IPS-18a (cell line): ENCODE results near the gene DENND4C.
"Not testable (repeated sequence)": the region's sequence is repeated elsewhere in the genome, so short reads cannot be mapped to it uniquely, and the experiment has no call there.

Experiments
- H3K27ac ChIP-seq: one replicate; pipeline ENCODE4 v1.5.1; 2013; ENCODE audit warnings: low read length
- H3K27me3 ChIP-seq: one replicate; pipeline ENCODE4 v1.6.1; 2013; ENCODE audit warnings: mild to moderate bottlenecking, low read length; ENCODE audit not compliant: control insufficient read depth, insufficient read depth
- H3K36me3 ChIP-seq: one replicate; pipeline ENCODE4 v1.6.1; 2013; ENCODE audit warnings: low read depth, low read length; ENCODE audit not compliant: control insufficient read depth
- H3K4me1 ChIP-seq: one replicate; pipeline ENCODE4 v1.6.1; 2013; ENCODE audit warnings: low read depth, low read length; ENCODE audit not compliant: control insufficient read depth
- H3K4me3 ChIP-seq: one replicate; pipeline ENCODE4 v1.5.1; 2013; ENCODE audit warnings: low read length
- H3K9ac ChIP-seq: one replicate; pipeline ENCODE4 v1.6.1; 2013; ENCODE audit warnings: mild to moderate bottlenecking, low read length, moderate library complexity
- H3K9me3 ChIP-seq: one replicate; pipeline ENCODE4 v1.6.1; 2013; ENCODE audit warnings: low read depth, low read length; ENCODE audit not compliant: control insufficient read depth

DENND4C gene

DNA sequence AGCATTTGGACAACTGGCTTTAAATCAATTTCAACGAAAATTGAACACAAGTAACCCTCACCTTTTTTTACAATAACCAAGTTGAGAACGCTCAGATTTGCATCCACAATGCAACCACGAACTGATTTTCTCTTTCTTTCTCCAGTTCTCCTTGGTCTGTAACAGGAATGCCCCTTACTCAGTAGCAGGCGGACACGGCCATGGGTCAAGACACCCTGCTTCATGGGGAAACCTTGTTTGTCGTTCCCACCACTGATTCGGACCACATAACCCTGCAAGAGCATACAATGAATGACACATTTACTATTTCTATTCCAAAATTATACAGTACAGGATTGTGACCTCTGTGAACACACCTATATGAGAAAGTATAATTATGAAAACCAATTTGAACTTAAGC is 148.2 kb downstream of the DENND4C start:
- Histone ChIP-seq H3K9me3 (no peaks in the 10 kb centered on the region), H3K27me3 (no peaks in the 10 kb centered on the region), H3K4me1 (peaks cover 11% of the 10 kb centered on the region), H3K27ac (no peak overlapping the region), H3K4me3 (peak overlapping the region; percentile 68), H3K36me3 (peaks cover 57% of the 10 kb centered on the region), H3K9ac (peak overlapping the region; percentile 84)

GRCh38 chr9:19379283-19379682 is 148.8 kb downstream of the DENND4C start:
- Histone ChIP-seq H3K9ac (peak overlapping the region; percentile 84), H3K9me3 (no peaks in the 10 kb centered on the region), H3K36me3 (peaks cover 51% of the 10 kb centered on the region), H3K4me3 (peak overlapping the region; percentile 68), H3K27me3 (no peaks in the 10 kb centered on the region), H3K27ac (peak overlapping the region; percentile 76), H3K4me1 (peaks cover 11% of the 10 kb centered on the region)

DNA sequence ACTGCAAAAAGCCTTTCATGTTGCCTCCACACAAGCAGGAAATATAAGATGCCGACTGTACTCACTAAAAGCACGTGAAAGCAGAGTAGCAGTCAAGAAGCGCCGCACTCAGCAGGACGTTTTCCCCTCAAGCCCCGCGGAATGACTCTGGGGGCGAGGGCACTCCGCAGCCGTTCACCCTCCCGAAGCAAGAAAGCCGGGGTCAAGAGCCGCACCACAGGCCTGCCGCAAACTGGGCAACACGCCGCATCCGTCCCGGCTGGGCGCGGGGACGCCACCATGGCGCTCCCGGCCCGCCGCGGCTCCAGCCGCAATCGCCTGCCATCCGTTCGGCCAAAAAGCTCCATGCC is 149.2 kb downstream of the DENND4C start:
- Histone ChIP-seq H3K36me3 (peaks cover 47% of the 10 kb centered on the region), H3K4me1 (peaks cover 11% of the 10 kb centered on the region), H3K27ac (peak overlapping the region; percentile 76), H3K9me3 (no peaks in the 10 kb centered on the region), H3K27me3 (no peaks in the 10 kb centered on the region), H3K4me3 (peak overlapping the region; percentile 68), H3K9ac (peak overlapping the region; percentile 84)

DNA sequence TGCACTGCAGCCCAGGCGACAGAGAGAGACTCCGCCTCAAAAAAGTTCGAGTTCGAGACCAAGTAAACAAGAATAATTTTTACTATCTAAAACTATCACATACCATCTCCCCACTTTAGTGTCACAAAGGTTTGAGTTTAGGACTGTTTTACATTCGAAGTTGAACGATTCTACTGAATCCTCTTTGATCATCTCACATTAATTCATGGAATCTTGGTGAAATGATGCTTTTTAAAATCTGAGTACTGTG is 150.3 kb downstream of the DENND4C start:
- no peaks in the 10 kb centered on the region for H3K27me3 ChIP-seq
- peak overlapping the region; percentile 84 for H3K9ac ChIP-seq
- peaks cover 36% of the 10 kb centered on the region for H3K36me3 ChIP-seq
- H3K4me3 ChIP-seq: peak overlapping the region; percentile 68
- H3K9me3 ChIP-seq: no peaks in the 10 kb centered on the region
- peaks cover 11% of the 10 kb centered on the region for H3K4me1 ChIP-seq
- H3K27ac ChIP-seq: no peak overlapping the region

- no peaks in the 10 kb centered on the region for H3K27me3 ChIP-seq
- H3K9ac ChIP-seq: no peak overlapping the region
- H3K36me3 ChIP-seq: peaks cover 27% of the 10 kb centered on the region
- no peak overlapping the region for H3K27ac ChIP-seq
- H3K4me1 ChIP-seq: peaks cover 11% of the 10 kb centered on the region
- no peaks in the 10 kb centered on the region for H3K9me3 ChIP-seq
- no peak overlapping the region for H3K4me3 ChIP-seq
These were observed 151.2 kb downstream of the DENND4C start for GRCh38 chr9:19381656-19382055.

DNA sequence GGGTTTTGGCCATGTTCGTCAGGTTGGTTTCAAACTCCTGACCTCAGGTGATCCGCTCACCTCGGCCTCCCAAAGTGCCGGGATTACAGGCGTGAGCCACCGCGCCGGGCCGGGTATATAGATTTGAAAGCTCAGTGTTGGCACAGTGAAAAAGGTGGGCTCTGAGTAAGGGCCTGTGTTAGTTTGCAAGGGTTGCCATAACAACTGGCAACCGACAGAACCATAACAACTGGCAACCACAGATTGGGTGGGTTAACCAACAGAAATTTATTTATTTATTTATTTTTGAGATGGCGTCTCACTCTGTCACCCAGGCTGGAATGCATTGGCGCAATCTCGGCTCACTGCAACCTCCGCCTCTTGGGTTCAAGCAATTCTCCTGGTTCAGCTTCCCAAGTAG is 154.7 kb downstream of the DENND4C start:
- not testable (repeated sequence) for H3K9ac ChIP-seq, H3K4me1 ChIP-seq, H3K27ac ChIP-seq, H3K4me3 ChIP-seq, H3K9me3 ChIP-seq, H3K36me3 ChIP-seq, H3K27me3 ChIP-seq

- no peaks in the 10 kb centered on the region for H3K9me3 ChIP-seq
- no peaks in the 10 kb centered on the region for H3K36me3 ChIP-seq
- H3K9ac ChIP-seq: no peak overlapping the region
- H3K27me3 ChIP-seq: no peaks in the 10 kb centered on the region
- no peak overlapping the region for H3K27ac ChIP-seq
- no peaks in the 10 kb centered on the region for H3K4me1 ChIP-seq
- no peak overlapping the region for H3K4me3 ChIP-seq
These were observed 155.5 kb downstream of the DENND4C start for GRCh38 chr9:19385786-19386501.

DNA sequence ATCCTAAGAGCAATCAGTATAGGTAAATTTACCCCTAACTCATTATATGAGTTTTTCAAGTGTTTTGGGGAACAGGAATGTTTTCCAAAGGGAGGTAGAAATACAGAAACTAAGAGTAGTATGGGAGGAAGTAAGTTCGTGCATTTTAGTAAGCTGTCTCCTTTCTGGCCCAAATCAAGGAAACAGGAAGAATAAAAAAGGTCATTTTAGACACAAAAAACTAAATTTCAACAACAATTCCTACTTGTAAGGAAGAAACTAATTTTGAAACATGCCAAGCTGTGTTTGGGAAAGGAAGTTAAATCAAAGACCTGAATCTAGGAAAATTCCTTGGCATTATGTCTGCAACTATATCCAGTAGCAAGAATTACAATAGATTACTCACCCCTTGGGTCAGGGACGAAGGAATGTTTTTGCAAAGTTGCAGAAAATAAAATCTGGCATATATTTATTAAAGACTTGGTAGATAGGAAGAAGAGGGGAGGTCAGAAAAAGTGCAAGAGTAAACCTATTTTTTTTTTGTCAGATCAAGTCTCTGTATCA is 156.1 kb downstream of the DENND4C start:
- Histone ChIP-seq H3K9ac (no peak overlapping the region), H3K4me3 (no peak overlapping the region), H3K4me1 (no peaks in the 10 kb centered on the region), H3K27me3 (no peaks in the 10 kb centered on the region), H3K9me3 (no peaks in the 10 kb centered on the region), H3K36me3 (no peaks in the 10 kb centered on the region), H3K27ac (no peak overlapping the region)

- Histone ChIP-seq H3K9ac (no peak overlapping the region), H3K27ac (no peak overlapping the region), H3K4me3 (no peak overlapping the region), H3K9me3 (no peaks in the 10 kb centered on the region), H3K27me3 (no peaks in the 10 kb centered on the region), H3K4me1 (no peaks in the 10 kb centered on the region), H3K36me3 (no peaks in the 10 kb centered on the region)
These were observed 156.8 kb downstream of the DENND4C start for GRCh38 chr9:19387317-19387716.

DNA sequence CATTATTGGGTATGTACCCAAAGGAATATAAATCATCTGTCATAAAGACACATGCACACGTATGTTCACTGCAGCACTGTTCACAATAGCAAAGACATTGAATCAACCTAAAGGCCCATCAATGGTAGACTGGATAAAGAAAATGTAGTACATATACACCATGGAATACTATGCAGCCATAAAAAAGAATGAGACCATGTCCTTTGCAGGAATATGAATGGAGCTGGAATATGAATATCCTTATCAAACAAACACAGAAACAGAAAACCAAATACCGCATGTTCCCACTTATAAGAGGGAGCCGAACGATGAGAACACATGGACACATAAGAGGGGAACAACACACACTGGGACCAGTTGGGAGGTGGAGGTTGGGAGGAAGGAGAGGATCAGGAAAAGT is 159.0 kb downstream of the DENND4C start:
- not testable (repeated sequence) for H3K27ac ChIP-seq, H3K4me3 ChIP-seq, H3K9me3 ChIP-seq, H3K27me3 ChIP-seq, H3K36me3 ChIP-seq, H3K4me1 ChIP-seq, H3K9ac ChIP-seq

GRCh38 chr9:19397845-19398244 is 167.4 kb downstream of the DENND4C start:
- H3K4me3 ChIP-seq: no peak overlapping the region
- no peak overlapping the region for H3K27ac ChIP-seq
- H3K9ac ChIP-seq: no peak overlapping the region
- no peaks in the 10 kb centered on the region for H3K4me1 ChIP-seq
- no peaks in the 10 kb centered on the region for H3K27me3 ChIP-seq
- H3K36me3 ChIP-seq: no peaks in the 10 kb centered on the region
- H3K9me3 ChIP-seq: no peaks in the 10 kb centered on the region

- not testable (repeated sequence) for H3K9ac ChIP-seq, H3K9me3 ChIP-seq, H3K36me3 ChIP-seq, H3K27ac ChIP-seq, H3K4me1 ChIP-seq, H3K4me3 ChIP-seq, H3K27me3 ChIP-seq
These were observed 172.7 kb downstream of the DENND4C start for GRCh38 chr9:19403231-19403630.
